ENCODE results near the gene RNF157. TPM values are rescaled to one million over a fixed set of nuclear protein-coding genes. Genes with fewer than 3 reads are reported as not detected.

The RNF157 gene
- total and polyA plus RNA-seq, 9 of the 15 experiments (the other 6 are each of a cell fraction or from before 2014, with no cell fraction given): 8.1 to 31.7 (median 20.8) TPM

- TF ChIP-seq ID3 (CRISPR knock-in tag; IDR thresholded peaks at IDR 0.05): no peak
- TF ChIP-seq ID3 (tag; IDR thresholded peaks at IDR 0.05): 0 out of 2 replicates have a peak, but pooled peaks have one; percentile 48
- TF ChIP-seq MTA3 (IDR thresholded peaks at IDR 0.05; ENCODE audit: borderline replicate concordance): peak; percentile 69; the same call in 1 of the 2 replicates
- no peak for TF ChIP-seq ZNF79 (CRISPR knock-in tag; IDR thresholded peaks at IDR 0.05; ENCODE audit: low read depth)
- no peak for TF ChIP-seq ZNF316 (IDR thresholded peaks at IDR 0.05)
- TF ChIP-seq GABPB1 (CRISPR knock-in tag; IDR thresholded peaks at IDR 0.05): peak; percentile 72; the same call in 1 of the 2 replicates
- TF ChIP-seq POLR2AphosphoS5 (IDR thresholded peaks at IDR 0.05; ENCODE audit: control insufficient read depth, insufficient read depth, low read depth, low read length): peak; percentile 19; the same call in 1 of the 2 replicates
- TF ChIP-seq CREB3 (tag; conservative IDR thresholded peaks at IDR 0.05; ENCODE audit: low read depth): no peak
- TF ChIP-seq CREM (IDR thresholded peaks at IDR 0.05; ENCODE audit: low read depth): 0 out of 2 replicates have a peak, but pooled peaks have one; percentile 4
- no peak for TF ChIP-seq GABPB2 (CRISPR knock-in tag; conservative IDR thresholded peaks at IDR 0.05)
- no peak for TF ChIP-seq ZNF449 (CRISPR knock-in tag; IDR thresholded peaks at IDR 0.05)
- peak in 1 of 2 experiments; percentile 43; a peak in 1 of 4 replicates for TF ChIP-seq NRF1 (conservative IDR thresholded peaks at IDR 0.05 in 1 of 2, IDR thresholded peaks at IDR 0.05 in 1 of 2)
- TF ChIP-seq ZZZ3 (IDR thresholded peaks at IDR 0.05): no peak
- peak; percentile 92 for TF ChIP-seq POLR2G (IDR thresholded peaks at IDR 0.05; ENCODE audit: low read depth, low read length)
- 0 out of 2 replicates have a peak, but pooled peaks have one; percentile 40 for TF ChIP-seq KLF13 (tag; IDR thresholded peaks at IDR 0.05; ENCODE audit: borderline replicate concordance, low read depth)
- TF ChIP-seq HDAC1 (IDR thresholded peaks at IDR 0.05): peak in 1 of 2 experiments; percentile 71; a peak in 2 of 4 replicates
- no peak for TF ChIP-seq FOXP4 (CRISPR knock-in tag; IDR thresholded peaks at IDR 0.05; ENCODE audit: borderline replicate concordance)
- no peak for TF ChIP-seq KAT2B (IDR thresholded peaks at IDR 0.05; ENCODE audit: low read depth, low read length)
- TF ChIP-seq ZNF324 (CRISPR knock-in tag; IDR thresholded peaks at IDR 0.05): no peak
- TF ChIP-seq SMARCE1 (IDR thresholded peaks at IDR 0.05): peak; percentile 44; the same call in 1 of the 2 replicates
- TF ChIP-seq TCF3 (CRISPR knock-in tag; IDR thresholded peaks at IDR 0.05): 0 out of 2 replicates have a peak, but pooled peaks have one; percentile 8
- TF ChIP-seq NUFIP1 (IDR thresholded peaks at IDR 0.05; ENCODE audit: partially characterized antibody): no peak
- TF ChIP-seq SAFB (IDR thresholded peaks at IDR 0.05; ENCODE audit: borderline replicate concordance, low read depth, low read length): peak; percentile 94
- TF ChIP-seq PHB (CRISPR knock-in tag; IDR thresholded peaks at IDR 0.05): no peak
These were observed at the start of gene RNF157 (continued) for GRCh38 chr17:76240461-76241203.
